Stomach (tissue), 9 donors: ENCODE data around the gene WDR7. TPM values are rescaled to one million over a fixed set of nuclear protein-coding genes. Genes with fewer than 3 reads are reported as not detected.

Experiments
- DNase-seq, 2 donors: peaks; one replicate each; pipeline versions ENCODE4 v3.0.0 to v3.0.0-alpha.2; 2013 to 2019
- H3K27ac ChIP-seq, 5 donors: fragments of 200-600 bp in 4 of 5; sonication (generic) in 4 of 5; one replicate each; pipeline ENCODE4 v1.5.1; 2013 to 2019; ENCODE audit warnings: mild to moderate bottlenecking in 1 of 5, moderate library complexity in 1 of 5
- H3K27me3 ChIP-seq, 3 donors: fragments of 200-600 bp; sonication (generic); one replicate each; pipeline ENCODE4 v1.5.1; 2017 to 2019; ENCODE audit warnings: mixed run types in 1 of 3
- H3K36me3 ChIP-seq, 4 donors: fragments of 200-600 bp; sonication (generic); 1 replicate in 3 of 4; 2 replicates in 1 of 4; pipeline ENCODE4 v1.5.1; 2016 to 2019
- H3K4me1 ChIP-seq, 4 donors: fragments of 200-600 bp; sonication (generic); one replicate each; pipeline ENCODE4 v1.5.1; 2016 to 2019
- H3K4me3 ChIP-seq, 4 donors: fragments of 200-600 bp; sonication (generic) in 3 of 4; one replicate each; pipeline ENCODE4 v1.5.1; 2016 to 2019; ENCODE audit warnings: mild to moderate bottlenecking in 1 of 4
- H3K9me3 ChIP-seq, 4 donors: fragments of 200-600 bp; sonication (generic); one replicate each; pipeline ENCODE4 v1.5.1; 2016 to 2019
- CTCF ChIP-seq, 7 experiments: fragments of 450-650 bp in 4 of 7; fragments of 200-600 bp in 3 of 7; sonication (generic) in 3 of 7; IDR thresholded peaks; one replicate each; pipeline ENCODE4 v1.5.1; 2016 to 2019; ENCODE audit warnings: antibody characterized with exemption in 7 of 7, control low read depth in 2 of 7, mild to moderate bottlenecking in 1 of 7
- EP300 ChIP-seq: sonication (generic); formaldehyde crosslinking; IDR thresholded peaks from one replicate; pipeline ENCODE4 v1.6.1; 2017; ENCODE audit warnings: antibody characterized with exemption
- POLR2A ChIP-seq, 4 donors: fragments of 450-650 bp; IDR thresholded peaks; one replicate each; pipeline ENCODE4 v1.6.1; 2016; ENCODE audit warnings: antibody characterized with exemption in 4 of 4, control low read depth in 2 of 4, mild to moderate bottlenecking in 1 of 4, moderate library complexity in 1 of 4
- POLR2AphosphoS5 ChIP-seq, 3 donors: sonication (generic); formaldehyde crosslinking; IDR thresholded peaks; one replicate each; pipeline ENCODE4 v1.6.1; 2016; ENCODE audit warnings: antibody characterized with exemption in 3 of 3
- WGBS, 5 donors: extraction: QIAGEN DNeasy Blood & Tissue Kit in 3 of 5; methylation state at CpG; one replicate each; pipeline versions ENCODE4 v1.1.5 to v1.1.7; 2013 to 2018; 5-methylcytosine and 5-hydroxymethylcytosine counted together
- intact Hi-C: fragments of 100-400 bp; cut with DNase I; formaldehyde crosslinking; loops from one replicate; pipeline ENCODE4 v1.15.1; 2023; ENCODE audit warnings: low total_unique reads
- polyA plus RNA-seq, 3 donors: library from polyadenylated mRNA; stranded (reverse); fragments of 200-250 nt; gene quantifications; one replicate each; pipeline ENCODE4 v1.2.3, GENCODE V29; 2013
- total RNA-seq, 5 donors: library from RNA; depleted of rRNA; stranded (reverse); fragments of >200 nt; gene quantifications; one replicate each; pipeline versions ENCODE4 v1.1.0 to v1.2.3, GENCODE V29; 2014 to 2016
- donor health status: healthy with polysubstance abuse.
- donor health status: Bipolar disorder and iron deficiency.
- donor health status: healthy.

Gene WDR7
- total and polyA plus RNA-seq, 8 donors: 1.7 to 250 (median 47.2) TPM

DNA sequence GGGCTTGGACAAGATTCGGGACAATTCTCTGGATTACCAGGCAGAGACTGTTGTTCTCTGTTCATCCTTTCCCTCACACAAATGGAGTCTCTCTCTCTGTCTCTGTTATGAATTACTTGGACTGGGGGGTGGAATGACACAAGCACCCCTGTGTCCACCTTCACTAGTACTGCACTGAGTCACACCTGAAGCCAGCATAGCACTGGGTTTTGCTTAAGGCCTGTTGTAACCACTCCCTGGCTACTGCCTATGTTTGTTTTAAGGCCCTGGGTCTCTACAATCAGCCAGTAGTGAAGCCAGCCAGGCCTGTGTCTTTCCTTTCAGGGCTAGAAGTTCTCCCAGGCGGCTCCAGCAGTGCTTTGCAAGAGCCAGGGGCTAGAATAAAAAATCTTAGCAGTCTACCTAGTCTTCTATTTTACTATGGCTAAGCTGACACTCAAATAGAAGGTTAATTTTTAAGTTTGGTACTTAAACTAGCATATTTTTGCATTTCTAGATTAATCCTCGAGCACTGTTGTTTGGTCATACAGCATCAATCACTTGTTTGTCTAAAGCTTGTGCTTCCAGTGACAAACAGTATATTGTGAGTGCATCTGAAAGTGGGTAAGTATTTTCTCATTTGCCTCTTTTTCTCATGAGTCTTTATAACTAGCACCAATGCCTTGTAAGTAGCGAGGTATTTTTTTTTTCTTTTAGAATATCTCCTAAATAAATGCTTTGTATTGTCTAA is 27.8 kb downstream of the WDR7 start:
- intact Hi-C loops: no loop called here
- peak in 1 of 2 donors; percentile 13 for DNase-seq
- H3K36me3 ChIP-seq: peaks cover 0 to 19% (median 14%) of the 10 kb centered on the region in 4 donors
- H3K4me3 ChIP-seq: no peak overlapping the region
- no peaks in the 10 kb centered on the region for H3K27me3 ChIP-seq
- TF ChIP-seq CTCF (IDR thresholded peaks at IDR 0.05) (no peak), POLR2AphosphoS5 (IDR thresholded peaks at IDR 0.05) (no peak), EP300 (no peak), POLR2A (IDR thresholded peaks at IDR 0.05) (no peak)
- no peaks in the 10 kb centered on the region for H3K9me3 ChIP-seq
- no peak overlapping the region for H3K27ac ChIP-seq
- WGBS, 5 donors: 70 to 79% (median 78%) methylated on average over 4 of the region's 4 CpGs
- H3K4me1 ChIP-seq: peaks cover 0 to 6% (median 0%) of the 10 kb centered on the region in 4 donors

DNA sequence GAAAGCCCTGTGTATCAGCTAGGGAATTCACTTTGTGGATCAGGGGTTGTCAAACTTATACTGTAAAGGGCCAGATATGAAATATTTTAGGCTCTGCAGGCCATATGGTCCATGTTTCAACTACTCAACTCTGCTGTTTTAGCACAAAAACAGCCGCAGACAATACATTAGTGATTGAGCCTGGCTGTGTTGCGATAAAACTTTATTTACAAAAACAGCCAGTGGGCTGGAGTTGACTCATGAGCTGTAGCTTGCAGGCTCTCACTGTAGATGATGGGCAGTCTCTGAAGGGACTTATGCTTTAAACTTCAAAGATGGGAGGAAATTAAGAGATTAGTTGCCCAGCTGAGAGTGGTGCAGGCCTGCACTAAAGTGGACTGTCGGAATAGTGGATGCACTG is 33.1 kb downstream of the WDR7 start:
- Histone ChIP-seq H3K4me3 (no peak overlapping the region), H3K36me3 (peaks cover 0 to 56% (median 47%) of the 10 kb centered on the region in 4 donors), H3K4me1 (no peaks in the 10 kb centered on the region), H3K27ac (no peak overlapping the region), H3K27me3 (no peaks in the 10 kb centered on the region), H3K9me3 (no peaks in the 10 kb centered on the region)
- intact Hi-C loops: no loop called here
- TF ChIP-seq CTCF (IDR thresholded peaks at IDR 0.05) (no peak), EP300 (no peak), POLR2A (IDR thresholded peaks at IDR 0.05) (no peak), POLR2AphosphoS5 (IDR thresholded peaks at IDR 0.05) (no peak)
- WGBS, 5 donors: 94 to 100% (median 98%) methylated on average over 3 of the region's 3 CpGs
- no peak for DNase-seq

GRCh38 chr18:56691530-56691929 is 40.4 kb downstream of the WDR7 start:
- TF ChIP-seq EP300 (no peak), CTCF (IDR thresholded peaks at IDR 0.05) (no peak), POLR2A (IDR thresholded peaks at IDR 0.05) (no peak), POLR2AphosphoS5 (IDR thresholded peaks at IDR 0.05) (no peak)
- intact Hi-C loops: no loop called here
- no peaks in the 10 kb centered on the region for H3K9me3 ChIP-seq
- DNase-seq: no peak
- H3K36me3 ChIP-seq: peaks cover 4 to 70% (median 55%) of the 10 kb centered on the region in 4 donors
- no peak overlapping the region for H3K27ac ChIP-seq
- no peaks in the 10 kb centered on the region for H3K4me1 ChIP-seq
- WGBS, 5 donors: 92 to 99% (median 97%) methylated on average over 2 of the region's 2 CpGs
- H3K4me3 ChIP-seq: no peak overlapping the region
- H3K27me3 ChIP-seq: no peaks in the 10 kb centered on the region

DNA sequence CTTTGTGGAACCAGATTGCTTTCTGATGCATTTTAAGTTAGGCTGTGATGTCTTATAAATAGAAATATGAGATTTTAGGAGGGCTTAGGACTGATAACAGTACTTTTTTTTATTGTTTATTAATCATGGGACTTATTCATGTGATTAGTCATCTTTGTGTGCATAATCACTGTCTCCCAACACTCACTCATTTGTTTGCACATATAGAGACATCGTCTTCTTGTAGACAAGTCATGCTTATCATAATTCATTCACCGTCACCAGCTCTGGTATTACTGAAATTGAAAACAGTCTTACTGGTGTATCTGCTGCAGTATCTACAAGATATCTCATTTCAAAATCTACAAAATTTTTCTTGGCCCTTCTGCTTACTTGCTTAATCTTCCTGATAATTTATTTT is 45.8 kb downstream of the WDR7 start:
- TF ChIP-seq POLR2AphosphoS5 (IDR thresholded peaks at IDR 0.05) (no peak), POLR2A (IDR thresholded peaks at IDR 0.05) (no peak), CTCF (IDR thresholded peaks at IDR 0.05) (no peak), EP300 (no peak)
- H3K27me3 ChIP-seq: no peaks in the 10 kb centered on the region
- H3K27ac ChIP-seq: no peak overlapping the region
- no peaks in the 10 kb centered on the region for H3K4me1 ChIP-seq
- H3K4me3 ChIP-seq: no peak overlapping the region
- WGBS, 5 donors: 57 to 76% (median 67%) methylated on average over 2 of the region's 2 CpGs
- H3K36me3 ChIP-seq: peaks cover 4 to 33% (median 29%) of the 10 kb centered on the region in 4 donors
- intact Hi-C loops: no loop called here
- no peaks in the 10 kb centered on the region for H3K9me3 ChIP-seq
- no peak for DNase-seq
